PC-3 (cell line): ENCODE measurements around the gene CTDSP1. TPM values are rescaled to one million over a fixed set of nuclear protein-coding genes. Genes with fewer than 3 reads are reported as not detected.

Experiments used
- ATAC-seq: fragments of 200-7000 bp; cut with Tn5 transposase; 2 replicates; pipeline ENCODE4 v1.9.1; 2020; ENCODE audit warnings: mild to moderate bottlenecking, moderate library complexity
- BruUV-seq: library from RNA; stranded (reverse); fragments of 400-500 nt; replicated peaks from 2 replicates; lab custom pipeline; 2021; lab: Mats Ljungman, UMichigan
- CTCF ChIA-PET: fragments of 300-600 bp; sonication (Branson Sonifier 250); formaldehyde crosslinking; loops from one replicate; lab custom pipeline; 2022; ENCODE audit warnings: antibody characterized with exemption; lab: Charles Lee
- POLR2A ChIA-PET: fragments of 300-600 bp; sonication (Branson Sonifier 250); formaldehyde crosslinking; loops from one replicate; lab custom pipeline; 2022; ENCODE audit warnings: antibody characterized with exemption; ENCODE audit not compliant: unreplicated experiment; lab: Charles Lee
- DNase-seq: peaks from one replicate; pipeline ENCODE4 v3.0.0-alpha.2; 2015
- H2AFZ ChIP-seq: fragments of 300-600 bp; sonication (generic); 2 replicates; pipeline ENCODE4 v1.6.0; 2016; ENCODE audit warnings: antibody characterized with exemption, low read length
- H3F3A ChIP-seq: fragments of 300-600 bp; sonication (generic); one replicate; pipeline ENCODE4 v1.6.0; 2017; ENCODE audit warnings: antibody characterized with exemption, low read length, control low read depth, mild to moderate bottlenecking; ENCODE audit not compliant: unreplicated experiment
- H3K27ac ChIP-seq: fragments of 300-600 bp; sonication (generic); 2 replicates; pipeline ENCODE4 v1.5.1; 2016; ENCODE audit warnings: mild to moderate bottlenecking, low read length
- H3K27me3 ChIP-seq: fragments of 300-600 bp; sonication (generic); 2 replicates; pipeline ENCODE4 v1.6.1; 2016; ENCODE audit warnings: low read length, mixed read lengths
- H3K36me3 ChIP-seq: fragments of 300-600 bp; sonication (generic); 2 replicates; pipeline ENCODE4 v1.6.1; 2016; ENCODE audit warnings: low read depth, mixed run types, low read length, mixed read lengths
- H3K4me1 ChIP-seq: fragments of 300-600 bp; sonication (generic); 2 replicates; pipeline ENCODE4 v1.5.1; 2016; ENCODE audit warnings: low read length; ENCODE audit not compliant: insufficient read depth
- H3K4me2 ChIP-seq: fragments of 300-600 bp; sonication (generic); 2 replicates; pipeline ENCODE4 v1.6.0; 2016; ENCODE audit warnings: low read length
- H3K4me3 ChIP-seq: fragments of 300-600 bp; sonication (generic); 2 replicates; pipeline ENCODE4 v1.5.1; 2016; ENCODE audit warnings: mild to moderate bottlenecking, low read length, mixed read lengths
- H3K79me2 ChIP-seq: fragments of 300-600 bp; sonication (generic); 2 replicates; pipeline ENCODE4 v1.6.1; 2017; ENCODE audit warnings: low read length, mixed read lengths
- H3K9ac ChIP-seq: fragments of 300-600 bp; sonication (generic); 2 replicates; pipeline ENCODE4 v1.6.0; 2016; ENCODE audit warnings: mild to moderate bottlenecking, low read length
- H3K9me2 ChIP-seq: fragments of 300-600 bp; sonication (generic); replicated peaks from 2 replicates; pipeline ENCODE4 v1.6.1; 2016; ENCODE audit warnings: mixed run types, low read length, mixed read lengths
- H3K9me3 ChIP-seq: fragments of 300-600 bp; sonication (generic); 2 replicates; pipeline ENCODE4 v1.6.1; 2016; ENCODE audit warnings: low read length, mixed read lengths
- H4K20me1 ChIP-seq: fragments of 300-600 bp; sonication (generic); 2 replicates; pipeline ENCODE4 v1.6.1; 2016; ENCODE audit warnings: low read length, mixed read lengths
- CTCF ChIP-seq: fragments of 300-600 bp; sonication (generic); conservative IDR thresholded peaks from 2 replicates; pipeline ENCODE4 v1.5.1; 2017; ENCODE audit warnings: antibody characterized with exemption, low read depth, mild to moderate bottlenecking, low read length
- EZH2 ChIP-seq: fragments of 300-600 bp; sonication (generic); IDR thresholded peaks from one replicate; pipeline ENCODE4 v1.6.1; 2017; ENCODE audit warnings: antibody characterized with exemption, mild to moderate bottlenecking, low read length; ENCODE audit not compliant: unreplicated experiment
- EZH2phosphoT487 ChIP-seq: fragments of 300-600 bp; sonication (generic); IDR thresholded peaks from 2 replicates; pipeline ENCODE4 v1.6.1; 2018; ENCODE audit warnings: mild to moderate bottlenecking, antibody characterized with exemption, low read length, borderline replicate concordance
- intact Hi-C: fragments of 100-400 bp; cut with micrococcal nuclease; formaldehyde crosslinking; loops from 2 replicates; pipeline ENCODE4 v1.9.0; 2023
- total RNA-seq: library from RNA; depleted of rRNA; stranded (reverse); fragments of >200 nt; gene quantifications from 2 replicates; pipeline ENCODE4 v1.2.3, GENCODE V29; 2014

Gene CTDSP1
- total RNA-seq, 1 experiment from 2014 or later, result 73.2 TPM

- no peaks in the 10 kb centered on the region for H3K9me3 ChIP-seq
- H3F3A ChIP-seq, result no peaks in the 10 kb centered on the region
- BruUV-seq, result no TSS peak
- ChIA-PET CTCF (no interaction called here), POLR2A (no interaction called here)
- intact Hi-C loops, result no loop called here
- H3K79me2 ChIP-seq, result no peaks in the 10 kb centered on the region
- no peak overlapping the region for H3K9ac ChIP-seq
- TF ChIP-seq CTCF (no peak), EZH2phosphoT487 (no peak), EZH2 (no peak)
- DNase-seq, result no peak
- no peak overlapping the region for H3K4me2 ChIP-seq
- no peaks in the 10 kb centered on the region for H3K27me3 ChIP-seq
- no peaks in the 10 kb centered on the region for H3K36me3 ChIP-seq
- no peaks in the 10 kb centered on the region for H3K9me2 ChIP-seq
- ATAC-seq, result no peak
- no peaks in the 10 kb centered on the region for H4K20me1 ChIP-seq
- H3K4me3 ChIP-seq, result no peak overlapping the region
- H3K4me1 ChIP-seq, result no peaks in the 10 kb centered on the region
- H3K27ac ChIP-seq, result no peak overlapping the region
- no peak overlapping the region for H2AFZ ChIP-seq
Observed at GRCh38 chr2:218428846-218429558, 29.3 kb downstream of the CTDSP1 start.

GRCh38 chr2:218429911-218430692 lies 30.4 kb downstream of the CTDSP1 start:
- Histone ChIP-seq H3K4me2 (no peak overlapping the region), H3K27me3 (no peaks in the 10 kb centered on the region), H3K27ac (no peak overlapping the region), H3K36me3 (no peaks in the 10 kb centered on the region), H3K79me2 (no peaks in the 10 kb centered on the region), H3K4me3 (no peak overlapping the region), H4K20me1 (no peaks in the 10 kb centered on the region), H3F3A (no peaks in the 10 kb centered on the region), H3K9me2 (no peaks in the 10 kb centered on the region), H2AFZ (no peak overlapping the region), H3K9me3 (no peaks in the 10 kb centered on the region), H3K9ac (no peak overlapping the region), H3K4me1 (no peaks in the 10 kb centered on the region)
- TF ChIP-seq EZH2phosphoT487 (no peak), EZH2 (no peak), CTCF (no peak)
- no peak for ATAC-seq
- intact Hi-C loops, result no loop called here
- BruUV-seq, result no TSS peak
- ChIA-PET POLR2A (no interaction called here), CTCF (no interaction called here)
- DNase-seq, result no peak

GRCh38 chr2:218430721-218431120 lies 31.1 kb downstream of the CTDSP1 start:
- Histone ChIP-seq H3K79me2 (no peaks in the 10 kb centered on the region), H3K4me3 (no peak overlapping the region), H3K4me1 (no peaks in the 10 kb centered on the region), H4K20me1 (no peaks in the 10 kb centered on the region), H3K9ac (no peak overlapping the region), H3F3A (no peaks in the 10 kb centered on the region), H3K27me3 (no peaks in the 10 kb centered on the region), H3K27ac (no peak overlapping the region), H3K9me3 (no peaks in the 10 kb centered on the region), H3K4me2 (no peak overlapping the region), H2AFZ (no peak overlapping the region), H3K36me3 (no peaks in the 10 kb centered on the region), H3K9me2 (no peaks in the 10 kb centered on the region)
- CTCF ChIA-PET, result no interaction called here
- TF ChIP-seq CTCF, result no peak
- no peak for TF ChIP-seq EZH2phosphoT487
- no peak for TF ChIP-seq EZH2
- POLR2A ChIA-PET, result no interaction called here
- ATAC-seq (no peak), DNase-seq (no peak)
- intact Hi-C loops, result no loop called here
- BruUV-seq, result no TSS peak
